ENCODE measurements around the gene GLCCI1. TPM values are rescaled to one million over a fixed set of nuclear protein-coding genes. Genes with fewer than 3 reads are reported as not detected.
A peak's percentile ranks its signal among the peaks of the same experiment; 100 is the strongest.

Gene GLCCI1
- total and polyA plus RNA-seq, 2 of the 13 experiments (the other 11 are each of a cell fraction or from before 2014, with no cell fraction given), result 1.3 to 1.7 TPM

GRCh38 chr7:7969306-7970236 is 975 bp downstream of the GLCCI1 start:
- Histone ChIP-seq H3K4me1 (ENCODE audit: insufficient read depth, low read length) (peaks cover 31% of the 10 kb centered on the region), H2AFZ (ENCODE audit: low read length) (peak overlapping the region; percentile 11), H4K20me1 (ENCODE audit: insufficient read depth, low read length) (no peaks in the 10 kb centered on the region), H3K27ac (ENCODE audit: extremely low read length, insufficient read depth, low read length) (peak overlapping the region; percentile 56), H3K4me2 (ENCODE audit: low read depth, low read length) (peak overlapping the region; percentile 89), H3K9ac (ENCODE audit: insufficient read depth, low read depth, low read length) (peak overlapping the region; percentile 65; the same call in 1 of the 2 replicates), H3K9me3 (ENCODE audit: low read length) (no peaks in the 10 kb centered on the region), H3K79me2 (ENCODE audit: insufficient read depth, low read length) (no peaks in the 10 kb centered on the region), H3K4me3 (replicated peaks in 1 of 3; ENCODE audit: insufficient read depth in 1 of 3, low read depth in 2 of 3, low read length in 3 of 3) (peak overlapping the region; percentile 69 to 86 (median 78)), H3K36me3 (replicated peaks in 1 of 2; ENCODE audit: control insufficient read depth in 1 of 2, insufficient read depth in 2 of 2, low read length in 2 of 2) (no peaks in the 10 kb centered on the region), H3K27me3 (ENCODE audit: control insufficient read depth in 1 of 2, insufficient read depth in 2 of 2, low read length in 2 of 2) (peaks cover 0 to 5% of the 10 kb centered on the region in 2 experiments; a peak in 1 of 5 replicates)
- peak; percentile 27 for ATAC-seq
- CTCF ChIA-PET (ENCODE audit: low intra/inter-chr PET ratio, low total read pairs), result no interaction called here
- POLR2A ChIA-PET, result interaction anchor here (0.9 kb wide), 1 partner anchor 329 kb away, joined by 3 read pairs; the partner anchor contains the start of gene UMAD1
- no peak for DNase-seq (ENCODE audit: low spot score)
- intact Hi-C loops (cut with micrococcal nuclease; ENCODE audit: unreplicated experiment) (loop anchor here (1.0 kb wide), 1 partner anchor 67 kb away; no protein-coding TSS in a partner anchor), in situ Hi-C loops (cut with HindIII; ENCODE audit: extremely low pct_ligation_motif_present, low pct_unique_long_range_greater_than_20kb) (no loop called here)
- WGBS (ENCODE audit: low lambda C conversion rate), result 2% methylated on average over 31 of the region's 98 CpGs
- no TSS peak for BruUV-seq (replicated peaks)
- no peak for FAIRE-seq
- no peak for TF ChIP-seq U2AF2 (IDR thresholded peaks at IDR 0.05; ENCODE audit: low read depth, low read length)
- no peak for TF ChIP-seq CCAR2 (optimal IDR thresholded peaks at IDR 0.05; ENCODE audit: low read depth, low read length)
- TF ChIP-seq NR1H2 (CRISPR knock-in tag; IDR thresholded peaks at IDR 0.05; ENCODE audit: borderline replicate concordance, low read depth), result no peak
- TF ChIP-seq ZNF253 (CRISPR knock-in tag; IDR thresholded peaks at IDR 0.05; ENCODE audit: borderline replicate concordance), result no peak
- TF ChIP-seq ZFP90 (CRISPR knock-in tag; IDR thresholded peaks at IDR 0.05; ENCODE audit: borderline replicate concordance), result 0 out of 2 replicates have a peak, but pooled peaks have one; percentile 27
- TF ChIP-seq FOXJ3 (CRISPR knock-in tag; IDR thresholded peaks at IDR 0.05; ENCODE audit: borderline replicate concordance), result no peak
- no peak for TF ChIP-seq ZIK1 (CRISPR knock-in tag; IDR thresholded peaks at IDR 0.05; ENCODE audit: borderline replicate concordance, low read depth)
- TF ChIP-seq ZNF333 (CRISPR knock-in tag; IDR thresholded peaks at IDR 0.05; ENCODE audit: borderline replicate concordance), result no peak
- TF ChIP-seq ZFY (CRISPR knock-in tag; IDR thresholded peaks at IDR 0.05), result peak; percentile 25; the same call in 1 of the 2 replicates
- TF ChIP-seq POGK (CRISPR knock-in tag; conservative IDR thresholded peaks at IDR 0.05), result no peak
- no peak for TF ChIP-seq FUBP1 (CRISPR knock-in tag; IDR thresholded peaks at IDR 0.05; ENCODE audit: borderline replicate concordance)
- no peak for TF ChIP-seq ZNF616 (CRISPR knock-in tag; IDR thresholded peaks at IDR 0.05; ENCODE audit: low read depth)
- TF ChIP-seq, protein P1, sequence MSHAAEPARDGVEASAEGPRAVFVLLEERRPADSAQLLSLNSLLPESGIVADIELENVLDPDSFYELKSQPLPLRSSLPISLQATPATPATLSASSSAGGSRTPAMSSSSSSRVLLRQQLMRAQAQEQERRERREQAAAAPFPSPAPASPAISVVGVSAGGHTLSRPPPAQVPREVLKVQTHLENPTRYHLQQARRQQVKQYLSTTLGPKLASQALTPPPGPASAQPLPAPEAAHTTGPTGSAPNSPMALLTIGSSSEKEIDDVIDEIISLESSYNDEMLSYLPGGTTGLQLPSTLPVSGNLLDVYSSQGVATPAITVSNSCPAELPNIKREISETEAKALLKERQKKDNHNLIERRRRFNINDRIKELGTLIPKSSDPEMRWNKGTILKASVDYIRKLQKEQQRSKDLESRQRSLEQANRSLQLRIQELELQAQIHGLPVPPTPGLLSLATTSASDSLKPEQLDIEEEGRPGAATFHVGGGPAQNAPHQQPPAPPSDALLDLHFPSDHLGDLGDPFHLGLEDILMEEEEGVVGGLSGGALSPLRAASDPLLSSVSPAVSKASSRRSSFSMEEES (CRISPR knock-in tag; IDR thresholded peaks at IDR 0.05), result no peak
- TF ChIP-seq ATF7-NPFF (CRISPR knock-in tag; IDR thresholded peaks at IDR 0.05; ENCODE audit: low read depth), result no peak
